Epidermal melanocyte (primary cell): Measurements from ENCODE around the gene DMD.

ENCODE experiments used
- DNase-seq: peaks from one replicate; pipeline ENCODE4 v3.0.0; 2011; ENCODE audit warnings: low spot score; ENCODE audit not compliant: insufficient read length

Gene DMD

GRCh38 chrX:31374786-31375185 lies 1836.6 kb downstream of the DMD start:
- DNase-seq: no peak

GRCh38 chrX:31371956-31372355 lies 1839.4 kb downstream of the DMD start:
- DNase-seq: no peak

- DNase-seq: no peak
Observed at GRCh38 chrX:31367816-31368215, 1843.5 kb downstream of the DMD start.

GRCh38 chrX:31366041-31366440 lies 1845.3 kb downstream of the DMD start:
- no peak for DNase-seq

- DNase-seq: no peak
Observed at GRCh38 chrX:31356275-31357212, 1854.8 kb downstream of the DMD start.

- no peak for DNase-seq
Observed at GRCh38 chrX:31355206-31355955, 1856.0 kb downstream of the DMD start.

- no peak for DNase-seq
Observed at GRCh38 chrX:31353095-31353494, 1858.3 kb downstream of the DMD start.

GRCh38 chrX:31350808-31351074 lies 1860.6 kb downstream of the DMD start:
- no peak for DNase-seq

- DNase-seq: no peak
Observed at GRCh38 chrX:31349515-31349914, 1861.8 kb downstream of the DMD start.

GRCh38 chrX:31340587-31340986 lies 1870.8 kb downstream of the DMD start:
- DNase-seq: no peak

GRCh38 chrX:31338991-31339350 lies 1872.4 kb downstream of the DMD start:
- no peak for DNase-seq

- DNase-seq: peak; percentile 21
Observed at GRCh38 chrX:31337332-31337731, 1874.0 kb downstream of the DMD start.

- DNase-seq: no peak
Observed at GRCh38 chrX:31336419-31336818, 1874.9 kb downstream of the DMD start.

- no peak for DNase-seq
Observed at GRCh38 chrX:31334997-31335396, 1876.4 kb downstream of the DMD start.

- no peak for DNase-seq
Observed at GRCh38 chrX:31333165-31333831, 1878.1 kb downstream of the DMD start.

GRCh38 chrX:31331928-31332327 lies 1879.4 kb downstream of the DMD start:
- no peak for DNase-seq

- DNase-seq: no peak
Observed at GRCh38 chrX:31331015-31331414, 1880.3 kb downstream of the DMD start.

GRCh38 chrX:31329298-31329697 lies 1882.1 kb downstream of the DMD start:
- no peak for DNase-seq

GRCh38 chrX:31323658-31324057 lies 1887.7 kb downstream of the DMD start:
- no peak for DNase-seq

- no peak for DNase-seq
Observed at GRCh38 chrX:31320740-31321139, 1890.6 kb downstream of the DMD start.

- DNase-seq: no peak
Observed at GRCh38 chrX:31319586-31319985, 1891.8 kb downstream of the DMD start.

- no peak for DNase-seq
Observed at GRCh38 chrX:31318866-31319265, 1892.5 kb downstream of the DMD start.
